DMS79 (cell line): ENCODE data around the gene SHC4.

Source experiments
- DNase-seq: peaks from one replicate; lab custom pipeline; 2025; lab: John Stamatoyannopoulos, UW

The SHC4 gene

GRCh38 chr15:48968066-48968465, 4.3 kb upstream of the SHC4 start:
- DNase-seq, result no peak

- no peak for DNase-seq
These were observed 3.6 kb upstream of the SHC4 start for GRCh38 chr15:48967336-48967735.

GRCh38 chr15:48966595-48967301, 3.0 kb upstream of the SHC4 start:
- DNase-seq, result no peak

GRCh38 chr15:48965972-48966371, 2.3 kb upstream of the SHC4 start:
- no peak for DNase-seq

- DNase-seq, result no peak
These were observed 1.2 kb upstream of the SHC4 start for GRCh38 chr15:48964898-48965297.

- DNase-seq, result no peak
These were observed 826 bp downstream of the SHC4 start for GRCh38 chr15:48962662-48963523.

- DNase-seq, result no peak
These were observed 7.8 kb downstream of the SHC4 start for GRCh38 chr15:48955967-48956366.

- DNase-seq, result no peak
These were observed 8.3 kb downstream of the SHC4 start for GRCh38 chr15:48955370-48955769.

- no peak for DNase-seq
These were observed 9.2 kb downstream of the SHC4 start for GRCh38 chr15:48954538-48954937.

- DNase-seq, result no peak
These were observed 16.9 kb downstream of the SHC4 start for GRCh38 chr15:48946840-48947187.

- no peak for DNase-seq
These were observed 17.5 kb downstream of the SHC4 start for GRCh38 chr15:48946074-48946839.

- no peak for DNase-seq
These were observed 18.3 kb downstream of the SHC4 start for GRCh38 chr15:48945386-48945785.

- no peak for DNase-seq
These were observed 21.8 kb downstream of the SHC4 start for GRCh38 chr15:48941904-48942303.

- DNase-seq, result no peak
These were observed 23.2 kb downstream of the SHC4 start for GRCh38 chr15:48940508-48940907.

- no peak for DNase-seq
These were observed 24.1 kb downstream of the SHC4 start for GRCh38 chr15:48939648-48940047.

GRCh38 chr15:48937886-48938285, 25.8 kb downstream of the SHC4 start:
- DNase-seq, result no peak

GRCh38 chr15:48936666-48937065, 27.1 kb downstream of the SHC4 start:
- DNase-seq, result no peak

GRCh38 chr15:48935236-48935635, 28.5 kb downstream of the SHC4 start:
- DNase-seq, result no peak

GRCh38 chr15:48930735-48931134, 33.0 kb downstream of the SHC4 start:
- DNase-seq, result no peak

- DNase-seq, result no peak
These were observed 34.1 kb downstream of the SHC4 start for GRCh38 chr15:48929661-48930060.

- DNase-seq, result no peak
These were observed 34.7 kb downstream of the SHC4 start for GRCh38 chr15:48928877-48929538.

GRCh38 chr15:48925714-48926223, 38.0 kb downstream of the SHC4 start:
- DNase-seq, result no peak
